GM23338 (cell line): ENCODE results near the gene RAB36. TPM values are rescaled to one million over a fixed set of nuclear protein-coding genes. Genes with fewer than 3 reads are reported as not detected.
A peak's percentile ranks its signal among the peaks of the same experiment; 100 is the strongest.

Source experiments
- ATAC-seq: fragments of 200-7000 bp; cut with Tn5 transposase; 3 replicates; pipeline ENCODE4 v1.9.1; 2020
- DNase-seq: peaks from one replicate; pipeline ENCODE4 v3.0.0-alpha.2; 2015; ENCODE audit warnings: low spot score
- H2AFZ ChIP-seq: fragments of 200-600 bp; sonication (generic); 2 replicates; pipeline ENCODE4 v1.8.0; 2016; ENCODE audit warnings: antibody characterized with exemption, mild to moderate bottlenecking, moderate library complexity
- H3F3A ChIP-seq: fragments of 200-600 bp; sonication (generic); replicated peaks from 2 replicates; pipeline ENCODE4 v1.8.0; 2017; ENCODE audit warnings: antibody characterized with exemption, mixed run types, low read depth
- H3K27ac ChIP-seq: fragments of 200-600 bp; sonication (generic); 2 replicates; pipeline ENCODE4 v1.6.1; 2016; ENCODE audit warnings: low read depth
- H3K27me3 ChIP-seq: fragments of 200-600 bp; sonication (generic); 2 replicates; pipeline ENCODE4 v1.8.0; 2016; ENCODE audit warnings: mild to moderate bottlenecking, mixed run types, moderate library complexity; ENCODE audit not compliant: insufficient read depth
- H3K36me3 ChIP-seq: fragments of 200-600 bp; sonication (generic); 2 replicates; pipeline ENCODE4 v1.8.0; 2016; ENCODE audit warnings: mild to moderate bottlenecking; ENCODE audit not compliant: insufficient read depth
- H3K4me1 ChIP-seq: fragments of 200-600 bp; sonication (generic); 2 replicates; pipeline ENCODE4 v1.8.0; 2016; ENCODE audit warnings: mild to moderate bottlenecking, moderate library complexity; ENCODE audit not compliant: insufficient read depth
- H3K4me2 ChIP-seq: fragments of 200-600 bp; sonication (generic); 2 replicates; pipeline ENCODE4 v1.7.1; 2017; ENCODE audit warnings: mixed run types
- H3K4me3 ChIP-seq: fragments of 200-600 bp; sonication (generic); 2 replicates; pipeline ENCODE4 v1.6.1; 2016; ENCODE audit warnings: mixed run types
- H3K79me2 ChIP-seq: fragments of 200-600 bp; sonication (generic); replicated peaks from 2 replicates; pipeline ENCODE4 v1.8.0; 2017; ENCODE audit warnings: mild to moderate bottlenecking; ENCODE audit not compliant: insufficient read depth
- H3K9me2 ChIP-seq: fragments of 200-600 bp; sonication (generic); 2 replicates; pipeline ENCODE4 v1.8.0; 2017; ENCODE audit not compliant: insufficient read depth
- H4K20me1 ChIP-seq: fragments of 200-600 bp; sonication (generic); replicated peaks from 2 replicates; pipeline ENCODE4 v1.8.0; 2017; ENCODE audit warnings: mild to moderate bottlenecking; ENCODE audit not compliant: insufficient read depth
- H3K27ac Mint-ChIP-seq: 2 replicates; pipeline ENCODE4 v1.8.0; 2020; ENCODE audit warnings: inconsistent platforms, mild to moderate bottlenecking, moderate library complexity, mixed read lengths
- H3K27me3 Mint-ChIP-seq: 3 replicates; pipeline ENCODE4 v1.8.0; 2022; ENCODE audit warnings: low read depth, mild to moderate bottlenecking, moderate library complexity, mixed read lengths, inconsistent platforms; ENCODE audit not compliant: insufficient read depth, poor library complexity
- H3K36me3 Mint-ChIP-seq: 3 replicates; pipeline ENCODE4 v1.8.0; 2021; ENCODE audit warnings: low read depth, mild to moderate bottlenecking, inconsistent platforms, moderate library complexity, mixed read lengths
- H3K4me1 Mint-ChIP-seq: 3 replicates; pipeline ENCODE4 v1.8.0; 2020; ENCODE audit warnings: mild to moderate bottlenecking, inconsistent platforms, mixed read lengths
- H3K4me3 Mint-ChIP-seq: 3 replicates; pipeline ENCODE4 v1.8.0; 2021; ENCODE audit warnings: moderate library complexity, mild to moderate bottlenecking, inconsistent platforms, mixed read lengths
- H3K9me3 Mint-ChIP-seq: 3 replicates; pipeline ENCODE4 v1.8.0; 2020; ENCODE audit warnings: moderate library complexity, mild to moderate bottlenecking, inconsistent platforms, mixed read lengths
- JUNB ChIP-seq: IDR thresholded peaks from one replicate; pipeline ENCODE4 v1.6.1; 2016; ENCODE audit warnings: antibody characterized with exemption; ENCODE audit not compliant: unreplicated experiment
- NANOG ChIP-seq: IDR thresholded peaks from 2 replicates; pipeline ENCODE4 v1.6.1; 2016; ENCODE audit warnings: antibody characterized with exemption, borderline replicate concordance
- POLR2AphosphoS5 ChIP-seq: IDR thresholded peaks from 2 replicates; pipeline ENCODE4 v1.6.1; 2016; ENCODE audit warnings: antibody characterized with exemption, low read depth
- polyA plus RNA-seq: library from polyadenylated mRNA; unstranded; fragments of >200 nt; fragmentation: Nextera tagmentation; extraction: Ambion mirVana; gene quantifications from 2 replicates; pipeline ENCODE4 v1.2.1, GENCODE V29; 2016
- total RNA-seq: library from RNA; depleted of rRNA; stranded (reverse); fragments of >200 nt; shearing (Covaris generic); gene quantifications from 2 replicates; pipeline ENCODE4 v1.2.3, GENCODE V29; 2014
- TF ChIP-seq, protein P1 (sequence below): fragments of 250-450 bp; sonication (Bioruptor Pico); IDR thresholded peaks from 2 replicates; pipeline ENCODE4 v1.5.0; 2020; ENCODE audit warnings: mild to moderate bottlenecking, moderate library complexity
- TF ChIP-seq, protein P2 (sequence below): IDR thresholded peaks from one replicate; pipeline ENCODE4 v1.6.1; 2018; ENCODE audit warnings: antibody characterized with exemption; ENCODE audit not compliant: unreplicated experiment

The RAB36 gene
- total and polyA plus RNA-seq, 2 experiments from 2014 or later = 0.58 to 1.2 TPM

DNA sequence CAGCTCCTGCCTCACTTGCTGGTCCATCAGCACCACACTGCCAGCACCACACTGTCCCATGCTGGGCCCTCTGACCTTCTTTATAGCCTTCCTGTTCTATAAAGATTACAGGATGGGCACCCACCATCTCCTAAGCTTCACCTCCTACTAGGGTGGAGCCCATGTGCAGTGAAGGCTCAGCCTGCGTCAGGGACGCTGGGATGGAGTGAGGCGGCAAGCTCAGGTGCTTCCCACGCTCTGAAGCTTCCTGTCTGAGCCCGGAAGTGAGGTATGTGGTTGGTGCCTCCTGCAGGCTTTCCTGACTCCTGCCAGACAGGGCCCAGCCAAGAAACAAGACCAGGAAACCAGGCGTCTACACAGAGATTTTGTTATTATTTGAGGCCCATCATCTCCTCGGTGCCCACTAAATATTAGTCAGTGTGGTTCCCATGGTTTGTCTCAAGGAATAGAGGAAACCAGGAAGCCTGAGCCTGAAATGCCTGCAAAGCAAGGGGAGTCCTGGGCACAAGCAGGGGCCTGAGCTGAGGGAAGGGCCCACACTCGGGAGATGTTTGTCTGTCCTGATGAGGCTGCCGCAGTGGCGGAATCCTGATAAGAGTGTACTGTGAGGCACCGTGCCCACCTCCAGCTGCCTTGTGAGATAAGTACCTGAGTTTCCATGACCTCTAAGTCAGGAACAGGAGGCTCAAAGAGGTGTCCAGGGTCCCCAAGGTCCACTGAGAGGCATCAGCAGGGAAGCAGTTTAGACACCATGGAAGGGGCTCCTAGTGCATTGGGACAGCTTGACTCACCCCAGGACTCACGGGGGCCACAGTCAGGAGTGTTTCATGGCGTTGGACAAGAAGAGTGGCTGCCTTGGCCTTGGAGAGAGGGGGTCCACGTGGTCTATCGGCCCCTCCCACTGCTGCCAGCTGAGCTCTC, 25.5 kb upstream of the RAB36 start:
- H3K4me3 ChIP-seq = no peak overlapping the region
- Mint-ChIP-seq H3K27ac (no peak overlapping the region; the same call in 1 of the 2 replicates), H3K4me3 (no peak overlapping the region), H3K4me1 (peaks cover 7% of the 10 kb centered on the region), H3K9me3 (no peaks in the 10 kb centered on the region), H3K36me3 (no peaks in the 10 kb centered on the region), H3K27me3 (peaks cover 11% of the 10 kb centered on the region)
- no peaks in the 10 kb centered on the region for H3K79me2 ChIP-seq
- no peak overlapping the region for H2AFZ ChIP-seq
- H3K27me3 ChIP-seq = no peaks in the 10 kb centered on the region
- no peaks in the 10 kb centered on the region for H3K9me2 ChIP-seq
- H3K4me2 ChIP-seq = no peak overlapping the region
- H3K4me1 ChIP-seq = no peaks in the 10 kb centered on the region; the same call in 1 of the 2 replicates
- no peaks in the 10 kb centered on the region for H3F3A ChIP-seq
- TF ChIP-seq JUNB (no peak), POLR2AphosphoS5 (no peak)
- no peak overlapping the region for H3K27ac ChIP-seq
- no peaks in the 10 kb centered on the region for H3K36me3 ChIP-seq
- no peaks in the 10 kb centered on the region for H4K20me1 ChIP-seq
- DNase-seq (no peak), ATAC-seq (peak; percentile 27; the same call in 2 of the 3 replicates)

DNA sequence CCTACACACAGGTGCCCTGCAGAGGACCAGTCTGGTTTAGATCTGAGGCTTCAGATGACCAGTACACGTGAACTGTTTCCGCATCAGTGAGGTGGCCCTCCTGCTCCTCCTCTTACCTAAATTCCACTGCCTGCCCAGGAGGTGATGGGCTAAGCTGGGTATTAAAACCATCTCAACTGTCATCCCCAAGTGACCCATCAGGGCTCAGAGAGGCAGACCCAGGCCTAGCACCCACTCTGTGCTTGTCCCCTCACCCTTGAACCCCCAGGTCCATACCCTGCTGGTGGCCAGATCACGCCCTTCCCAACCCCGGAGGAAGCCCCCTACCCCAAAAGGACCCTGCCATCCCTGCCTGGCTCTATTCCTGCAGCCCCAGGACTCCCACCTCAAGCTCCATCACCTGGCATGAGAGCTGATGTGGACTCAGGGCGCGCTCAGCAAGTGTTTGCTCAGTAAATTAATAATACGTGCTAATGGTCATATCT, 24.8 kb upstream of the RAB36 start:
- peaks cover 15% of the 10 kb centered on the region for H3K27me3 Mint-ChIP-seq

More for the DNA sequence above, 24.8 kb upstream of the RAB36 start:
- TF ChIP-seq, protein P1, sequence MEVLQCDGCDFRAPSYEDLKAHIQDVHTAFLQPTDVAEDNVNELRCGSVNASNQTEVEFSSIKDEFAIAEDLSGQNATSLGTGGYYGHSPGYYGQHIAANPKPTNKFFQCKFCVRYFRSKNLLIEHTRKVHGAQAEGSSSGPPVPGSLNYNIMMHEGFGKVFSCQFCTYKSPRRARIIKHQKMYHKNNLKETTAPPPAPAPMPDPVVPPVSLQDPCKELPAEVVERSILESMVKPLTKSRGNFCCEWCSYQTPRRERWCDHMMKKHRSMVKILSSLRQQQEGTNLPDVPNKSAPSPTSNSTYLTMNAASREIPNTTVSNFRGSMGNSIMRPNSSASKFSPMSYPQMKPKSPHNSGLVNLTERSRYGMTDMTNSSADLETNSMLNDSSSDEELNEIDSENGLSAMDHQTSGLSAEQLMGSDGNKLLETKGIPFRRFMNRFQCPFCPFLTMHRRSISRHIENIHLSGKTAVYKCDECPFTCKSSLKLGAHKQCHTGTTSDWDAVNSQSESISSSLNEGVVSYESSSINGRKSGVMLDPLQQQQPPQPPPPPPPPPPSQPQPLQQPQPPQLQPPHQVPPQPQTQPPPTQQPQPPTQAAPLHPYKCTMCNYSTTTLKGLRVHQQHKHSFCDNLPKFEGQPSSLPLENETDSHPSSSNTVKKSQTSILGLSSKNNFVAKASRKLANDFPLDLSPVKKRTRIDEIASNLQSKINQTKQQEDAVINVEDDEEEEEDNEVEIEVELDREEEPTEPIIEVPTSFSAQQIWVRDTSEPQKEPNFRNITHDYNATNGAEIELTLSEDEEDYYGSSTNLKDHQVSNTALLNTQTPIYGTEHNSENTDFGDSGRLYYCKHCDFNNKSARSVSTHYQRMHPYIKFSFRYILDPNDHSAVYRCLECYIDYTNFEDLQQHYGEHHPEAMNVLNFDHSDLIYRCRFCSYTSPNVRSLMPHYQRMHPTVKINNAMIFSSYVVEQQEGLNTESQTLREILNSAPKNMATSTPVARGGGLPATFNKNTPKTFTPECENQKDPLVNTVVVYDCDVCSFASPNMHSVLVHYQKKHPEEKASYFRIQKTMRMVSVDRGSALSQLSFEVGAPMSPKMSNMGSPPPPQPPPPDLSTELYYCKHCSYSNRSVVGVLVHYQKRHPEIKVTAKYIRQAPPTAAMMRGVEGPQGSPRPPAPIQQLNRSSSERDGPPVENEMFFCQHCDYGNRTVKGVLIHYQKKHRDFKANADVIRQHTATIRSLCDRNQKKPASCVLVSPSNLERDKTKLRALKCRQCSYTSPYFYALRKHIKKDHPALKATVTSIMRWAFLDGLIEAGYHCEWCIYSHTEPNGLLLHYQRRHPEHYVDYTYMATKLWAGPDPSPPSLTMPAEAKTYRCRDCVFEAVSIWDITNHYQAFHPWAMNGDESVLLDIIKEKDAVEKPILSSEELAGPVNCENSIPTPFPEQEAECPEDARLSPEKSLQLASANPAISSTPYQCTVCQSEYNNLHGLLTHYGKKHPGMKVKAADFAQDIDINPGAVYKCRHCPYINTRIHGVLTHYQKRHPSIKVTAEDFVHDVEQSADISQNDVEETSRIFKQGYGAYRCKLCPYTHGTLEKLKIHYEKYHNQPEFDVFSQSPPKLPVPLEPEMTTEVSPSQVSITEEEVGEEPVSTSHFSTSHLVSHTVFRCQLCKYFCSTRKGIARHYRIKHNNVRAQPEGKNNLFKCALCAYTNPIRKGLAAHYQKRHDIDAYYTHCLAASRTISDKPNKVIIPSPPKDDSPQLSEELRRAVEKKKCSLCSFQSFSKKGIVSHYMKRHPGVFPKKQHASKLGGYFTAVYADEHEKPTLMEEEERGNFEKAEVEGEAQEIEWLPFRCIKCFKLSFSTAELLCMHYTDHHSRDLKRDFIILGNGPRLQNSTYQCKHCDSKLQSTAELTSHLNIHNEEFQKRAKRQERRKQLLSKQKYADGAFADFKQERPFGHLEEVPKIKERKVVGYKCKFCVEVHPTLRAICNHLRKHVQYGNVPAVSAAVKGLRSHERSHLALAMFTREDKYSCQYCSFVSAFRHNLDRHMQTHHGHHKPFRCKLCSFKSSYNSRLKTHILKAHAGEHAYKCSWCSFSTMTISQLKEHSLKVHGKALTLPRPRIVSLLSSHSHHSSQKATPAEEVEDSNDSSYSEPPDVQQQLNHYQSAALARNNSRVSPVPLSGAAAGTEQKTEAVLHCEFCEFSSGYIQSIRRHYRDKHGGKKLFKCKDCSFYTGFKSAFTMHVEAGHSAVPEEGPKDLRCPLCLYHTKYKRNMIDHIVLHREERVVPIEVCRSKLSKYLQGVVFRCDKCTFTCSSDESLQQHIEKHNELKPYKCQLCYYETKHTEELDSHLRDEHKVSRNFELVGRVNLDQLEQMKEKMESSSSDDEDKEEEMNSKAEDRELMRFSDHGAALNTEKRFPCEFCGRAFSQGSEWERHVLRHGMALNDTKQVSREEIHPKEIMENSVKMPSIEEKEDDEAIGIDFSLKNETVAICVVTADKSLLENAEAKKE = no peak
- TF ChIP-seq, protein P2, sequence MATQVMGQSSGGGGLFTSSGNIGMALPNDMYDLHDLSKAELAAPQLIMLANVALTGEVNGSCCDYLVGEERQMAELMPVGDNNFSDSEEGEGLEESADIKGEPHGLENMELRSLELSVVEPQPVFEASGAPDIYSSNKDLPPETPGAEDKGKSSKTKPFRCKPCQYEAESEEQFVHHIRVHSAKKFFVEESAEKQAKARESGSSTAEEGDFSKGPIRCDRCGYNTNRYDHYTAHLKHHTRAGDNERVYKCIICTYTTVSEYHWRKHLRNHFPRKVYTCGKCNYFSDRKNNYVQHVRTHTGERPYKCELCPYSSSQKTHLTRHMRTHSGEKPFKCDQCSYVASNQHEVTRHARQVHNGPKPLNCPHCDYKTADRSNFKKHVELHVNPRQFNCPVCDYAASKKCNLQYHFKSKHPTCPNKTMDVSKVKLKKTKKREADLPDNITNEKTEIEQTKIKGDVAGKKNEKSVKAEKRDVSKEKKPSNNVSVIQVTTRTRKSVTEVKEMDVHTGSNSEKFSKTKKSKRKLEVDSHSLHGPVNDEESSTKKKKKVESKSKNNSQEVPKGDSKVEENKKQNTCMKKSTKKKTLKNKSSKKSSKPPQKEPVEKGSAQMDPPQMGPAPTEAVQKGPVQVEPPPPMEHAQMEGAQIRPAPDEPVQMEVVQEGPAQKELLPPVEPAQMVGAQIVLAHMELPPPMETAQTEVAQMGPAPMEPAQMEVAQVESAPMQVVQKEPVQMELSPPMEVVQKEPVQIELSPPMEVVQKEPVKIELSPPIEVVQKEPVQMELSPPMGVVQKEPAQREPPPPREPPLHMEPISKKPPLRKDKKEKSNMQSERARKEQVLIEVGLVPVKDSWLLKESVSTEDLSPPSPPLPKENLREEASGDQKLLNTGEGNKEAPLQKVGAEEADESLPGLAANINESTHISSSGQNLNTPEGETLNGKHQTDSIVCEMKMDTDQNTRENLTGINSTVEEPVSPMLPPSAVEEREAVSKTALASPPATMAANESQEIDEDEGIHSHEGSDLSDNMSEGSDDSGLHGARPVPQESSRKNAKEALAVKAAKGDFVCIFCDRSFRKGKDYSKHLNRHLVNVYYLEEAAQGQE = no peak
- TF ChIP-seq NANOG (no peak), JUNB (no peak), POLR2AphosphoS5 (no peak)
- Mint-ChIP-seq H3K4me3 (no peak overlapping the region), H3K36me3 (no peaks in the 10 kb centered on the region), H3K27ac (no peak overlapping the region), H3K4me1 (peaks cover 7% of the 10 kb centered on the region), H3K9me3 (no peaks in the 10 kb centered on the region)
- H3K27me3 ChIP-seq = no peaks in the 10 kb centered on the region
- H3F3A ChIP-seq = no peaks in the 10 kb centered on the region
- H4K20me1 ChIP-seq = no peaks in the 10 kb centered on the region
- no peaks in the 10 kb centered on the region for H3K79me2 ChIP-seq
- no peak overlapping the region for H3K27ac ChIP-seq
- H3K4me1 ChIP-seq = no peaks in the 10 kb centered on the region; the same call in 1 of the 2 replicates
- no peak for DNase-seq
- no peak overlapping the region for H2AFZ ChIP-seq
- ATAC-seq = no peak
- no peaks in the 10 kb centered on the region for H3K9me2 ChIP-seq
- no peaks in the 10 kb centered on the region for H3K36me3 ChIP-seq
- H3K4me3 ChIP-seq = no peak overlapping the region
- no peak overlapping the region for H3K4me2 ChIP-seq
